Measurements from ENCODE around the gene DUS1L. TPM values are rescaled to one million over a fixed set of nuclear protein-coding genes. Genes with fewer than 3 reads are reported as not detected.
A peak's percentile ranks its signal among the peaks of the same experiment; 100 is the strongest.

Gene DUS1L
- total and polyA plus RNA-seq, 2 experiments from 2014 or later, result 66.0 to 122 TPM

DNA sequence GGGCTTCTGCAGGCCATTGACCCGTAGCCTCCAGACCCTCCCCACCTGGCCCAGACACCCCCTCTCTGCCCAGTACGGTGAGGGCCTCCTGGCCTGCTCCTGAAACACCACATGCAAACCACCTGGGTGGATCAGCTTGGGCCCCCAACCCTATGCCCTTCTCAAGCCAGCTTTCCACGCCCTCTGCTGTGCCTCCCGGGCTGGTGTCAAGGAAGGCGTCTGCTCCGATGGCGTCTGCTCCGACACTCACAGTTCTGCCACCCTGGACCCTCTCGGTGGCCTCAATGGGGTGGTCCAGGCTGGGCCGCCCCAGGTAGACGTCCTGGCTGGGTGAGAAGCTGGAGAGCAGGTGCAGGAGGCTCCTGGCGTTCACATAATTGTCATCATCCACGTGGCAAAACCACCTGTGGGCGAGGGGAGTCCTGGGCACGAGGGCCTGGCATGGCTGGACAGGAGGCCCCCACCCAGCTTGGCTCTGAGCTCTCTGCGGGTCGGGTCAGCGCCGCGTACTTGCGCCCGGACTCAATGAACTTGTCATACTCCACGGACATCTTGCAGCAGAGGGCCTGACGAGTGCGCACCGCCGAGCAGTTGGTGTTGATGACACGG lies 15.3 kb downstream of the DUS1L start:
- TF ChIP-seq STAT1 (IDR thresholded peaks at IDR 0.05; ENCODE audit: unreplicated experiment), result no peak
- no peak for TF ChIP-seq NANOG (IDR thresholded peaks at IDR 0.05; ENCODE audit: borderline replicate concordance)
- no peak for TF ChIP-seq EZH2phosphoT487 (IDR thresholded peaks at IDR 0.05; ENCODE audit: unreplicated experiment)
- no peak for TF ChIP-seq JUNB (IDR thresholded peaks at IDR 0.05; ENCODE audit: unreplicated experiment)
- TF ChIP-seq POLR2AphosphoS5 (IDR thresholded peaks at IDR 0.05; ENCODE audit: low read depth), result no peak
- TF ChIP-seq CTCF (conservative IDR thresholded peaks at IDR 0.05; ENCODE audit: low read depth in 2 of 2), result no peak
- no peak for TF ChIP-seq ZNF331 (CRISPR knock-in tag; IDR thresholded peaks at IDR 0.05; ENCODE audit: low read depth)
- TF ChIP-seq, protein P1, sequence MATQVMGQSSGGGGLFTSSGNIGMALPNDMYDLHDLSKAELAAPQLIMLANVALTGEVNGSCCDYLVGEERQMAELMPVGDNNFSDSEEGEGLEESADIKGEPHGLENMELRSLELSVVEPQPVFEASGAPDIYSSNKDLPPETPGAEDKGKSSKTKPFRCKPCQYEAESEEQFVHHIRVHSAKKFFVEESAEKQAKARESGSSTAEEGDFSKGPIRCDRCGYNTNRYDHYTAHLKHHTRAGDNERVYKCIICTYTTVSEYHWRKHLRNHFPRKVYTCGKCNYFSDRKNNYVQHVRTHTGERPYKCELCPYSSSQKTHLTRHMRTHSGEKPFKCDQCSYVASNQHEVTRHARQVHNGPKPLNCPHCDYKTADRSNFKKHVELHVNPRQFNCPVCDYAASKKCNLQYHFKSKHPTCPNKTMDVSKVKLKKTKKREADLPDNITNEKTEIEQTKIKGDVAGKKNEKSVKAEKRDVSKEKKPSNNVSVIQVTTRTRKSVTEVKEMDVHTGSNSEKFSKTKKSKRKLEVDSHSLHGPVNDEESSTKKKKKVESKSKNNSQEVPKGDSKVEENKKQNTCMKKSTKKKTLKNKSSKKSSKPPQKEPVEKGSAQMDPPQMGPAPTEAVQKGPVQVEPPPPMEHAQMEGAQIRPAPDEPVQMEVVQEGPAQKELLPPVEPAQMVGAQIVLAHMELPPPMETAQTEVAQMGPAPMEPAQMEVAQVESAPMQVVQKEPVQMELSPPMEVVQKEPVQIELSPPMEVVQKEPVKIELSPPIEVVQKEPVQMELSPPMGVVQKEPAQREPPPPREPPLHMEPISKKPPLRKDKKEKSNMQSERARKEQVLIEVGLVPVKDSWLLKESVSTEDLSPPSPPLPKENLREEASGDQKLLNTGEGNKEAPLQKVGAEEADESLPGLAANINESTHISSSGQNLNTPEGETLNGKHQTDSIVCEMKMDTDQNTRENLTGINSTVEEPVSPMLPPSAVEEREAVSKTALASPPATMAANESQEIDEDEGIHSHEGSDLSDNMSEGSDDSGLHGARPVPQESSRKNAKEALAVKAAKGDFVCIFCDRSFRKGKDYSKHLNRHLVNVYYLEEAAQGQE (IDR thresholded peaks at IDR 0.05; ENCODE audit: unreplicated experiment), result no peak
- TF ChIP-seq ZNF114 (CRISPR knock-in tag; IDR thresholded peaks at IDR 0.05), result no peak
- TF ChIP-seq, protein P2, sequence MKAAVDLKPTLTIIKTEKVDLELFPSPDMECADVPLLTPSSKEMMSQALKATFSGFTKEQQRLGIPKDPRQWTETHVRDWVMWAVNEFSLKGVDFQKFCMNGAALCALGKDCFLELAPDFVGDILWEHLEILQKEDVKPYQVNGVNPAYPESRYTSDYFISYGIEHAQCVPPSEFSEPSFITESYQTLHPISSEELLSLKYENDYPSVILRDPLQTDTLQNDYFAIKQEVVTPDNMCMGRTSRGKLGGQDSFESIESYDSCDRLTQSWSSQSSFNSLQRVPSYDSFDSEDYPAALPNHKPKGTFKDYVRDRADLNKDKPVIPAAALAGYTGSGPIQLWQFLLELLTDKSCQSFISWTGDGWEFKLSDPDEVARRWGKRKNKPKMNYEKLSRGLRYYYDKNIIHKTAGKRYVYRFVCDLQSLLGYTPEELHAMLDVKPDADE (IDR thresholded peaks at IDR 0.05), result no peak
- no peak for TF ChIP-seq CREB1 (CRISPR knock-in tag; IDR thresholded peaks at IDR 0.05; ENCODE audit: low read depth)
- TF ChIP-seq, protein P3, sequence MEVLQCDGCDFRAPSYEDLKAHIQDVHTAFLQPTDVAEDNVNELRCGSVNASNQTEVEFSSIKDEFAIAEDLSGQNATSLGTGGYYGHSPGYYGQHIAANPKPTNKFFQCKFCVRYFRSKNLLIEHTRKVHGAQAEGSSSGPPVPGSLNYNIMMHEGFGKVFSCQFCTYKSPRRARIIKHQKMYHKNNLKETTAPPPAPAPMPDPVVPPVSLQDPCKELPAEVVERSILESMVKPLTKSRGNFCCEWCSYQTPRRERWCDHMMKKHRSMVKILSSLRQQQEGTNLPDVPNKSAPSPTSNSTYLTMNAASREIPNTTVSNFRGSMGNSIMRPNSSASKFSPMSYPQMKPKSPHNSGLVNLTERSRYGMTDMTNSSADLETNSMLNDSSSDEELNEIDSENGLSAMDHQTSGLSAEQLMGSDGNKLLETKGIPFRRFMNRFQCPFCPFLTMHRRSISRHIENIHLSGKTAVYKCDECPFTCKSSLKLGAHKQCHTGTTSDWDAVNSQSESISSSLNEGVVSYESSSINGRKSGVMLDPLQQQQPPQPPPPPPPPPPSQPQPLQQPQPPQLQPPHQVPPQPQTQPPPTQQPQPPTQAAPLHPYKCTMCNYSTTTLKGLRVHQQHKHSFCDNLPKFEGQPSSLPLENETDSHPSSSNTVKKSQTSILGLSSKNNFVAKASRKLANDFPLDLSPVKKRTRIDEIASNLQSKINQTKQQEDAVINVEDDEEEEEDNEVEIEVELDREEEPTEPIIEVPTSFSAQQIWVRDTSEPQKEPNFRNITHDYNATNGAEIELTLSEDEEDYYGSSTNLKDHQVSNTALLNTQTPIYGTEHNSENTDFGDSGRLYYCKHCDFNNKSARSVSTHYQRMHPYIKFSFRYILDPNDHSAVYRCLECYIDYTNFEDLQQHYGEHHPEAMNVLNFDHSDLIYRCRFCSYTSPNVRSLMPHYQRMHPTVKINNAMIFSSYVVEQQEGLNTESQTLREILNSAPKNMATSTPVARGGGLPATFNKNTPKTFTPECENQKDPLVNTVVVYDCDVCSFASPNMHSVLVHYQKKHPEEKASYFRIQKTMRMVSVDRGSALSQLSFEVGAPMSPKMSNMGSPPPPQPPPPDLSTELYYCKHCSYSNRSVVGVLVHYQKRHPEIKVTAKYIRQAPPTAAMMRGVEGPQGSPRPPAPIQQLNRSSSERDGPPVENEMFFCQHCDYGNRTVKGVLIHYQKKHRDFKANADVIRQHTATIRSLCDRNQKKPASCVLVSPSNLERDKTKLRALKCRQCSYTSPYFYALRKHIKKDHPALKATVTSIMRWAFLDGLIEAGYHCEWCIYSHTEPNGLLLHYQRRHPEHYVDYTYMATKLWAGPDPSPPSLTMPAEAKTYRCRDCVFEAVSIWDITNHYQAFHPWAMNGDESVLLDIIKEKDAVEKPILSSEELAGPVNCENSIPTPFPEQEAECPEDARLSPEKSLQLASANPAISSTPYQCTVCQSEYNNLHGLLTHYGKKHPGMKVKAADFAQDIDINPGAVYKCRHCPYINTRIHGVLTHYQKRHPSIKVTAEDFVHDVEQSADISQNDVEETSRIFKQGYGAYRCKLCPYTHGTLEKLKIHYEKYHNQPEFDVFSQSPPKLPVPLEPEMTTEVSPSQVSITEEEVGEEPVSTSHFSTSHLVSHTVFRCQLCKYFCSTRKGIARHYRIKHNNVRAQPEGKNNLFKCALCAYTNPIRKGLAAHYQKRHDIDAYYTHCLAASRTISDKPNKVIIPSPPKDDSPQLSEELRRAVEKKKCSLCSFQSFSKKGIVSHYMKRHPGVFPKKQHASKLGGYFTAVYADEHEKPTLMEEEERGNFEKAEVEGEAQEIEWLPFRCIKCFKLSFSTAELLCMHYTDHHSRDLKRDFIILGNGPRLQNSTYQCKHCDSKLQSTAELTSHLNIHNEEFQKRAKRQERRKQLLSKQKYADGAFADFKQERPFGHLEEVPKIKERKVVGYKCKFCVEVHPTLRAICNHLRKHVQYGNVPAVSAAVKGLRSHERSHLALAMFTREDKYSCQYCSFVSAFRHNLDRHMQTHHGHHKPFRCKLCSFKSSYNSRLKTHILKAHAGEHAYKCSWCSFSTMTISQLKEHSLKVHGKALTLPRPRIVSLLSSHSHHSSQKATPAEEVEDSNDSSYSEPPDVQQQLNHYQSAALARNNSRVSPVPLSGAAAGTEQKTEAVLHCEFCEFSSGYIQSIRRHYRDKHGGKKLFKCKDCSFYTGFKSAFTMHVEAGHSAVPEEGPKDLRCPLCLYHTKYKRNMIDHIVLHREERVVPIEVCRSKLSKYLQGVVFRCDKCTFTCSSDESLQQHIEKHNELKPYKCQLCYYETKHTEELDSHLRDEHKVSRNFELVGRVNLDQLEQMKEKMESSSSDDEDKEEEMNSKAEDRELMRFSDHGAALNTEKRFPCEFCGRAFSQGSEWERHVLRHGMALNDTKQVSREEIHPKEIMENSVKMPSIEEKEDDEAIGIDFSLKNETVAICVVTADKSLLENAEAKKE (CRISPR knock-in tag; IDR thresholded peaks at IDR 0.05), result no peak
- TF ChIP-seq EZH2 (IDR thresholded peaks at IDR 0.05; ENCODE audit: low read depth, unreplicated experiment), result no peak
- peaks cover 13% of the 10 kb centered on the region for H3K27me3 Mint-ChIP-seq (ENCODE audit: insufficient read depth, low read depth, poor library complexity)
- H3K36me3 ChIP-seq (ENCODE audit: insufficient read depth), result no peaks in the 10 kb centered on the region
- H2AFZ ChIP-seq, result no peak overlapping the region
- H3K9me3 Mint-ChIP-seq, result no peaks in the 10 kb centered on the region
- no peaks in the 10 kb centered on the region for H3K4me1 ChIP-seq (ENCODE audit: insufficient read depth)
- ATAC-seq (no peak), DNase-seq (ENCODE audit: low spot score) (no peak)
- H3K27ac Mint-ChIP-seq, result no peak overlapping the region
- H3K27ac ChIP-seq (ENCODE audit: low read depth), result no peak overlapping the region
- peaks cover 14% of the 10 kb centered on the region for H3K36me3 Mint-ChIP-seq (ENCODE audit: low read depth)
- no peaks in the 10 kb centered on the region for H3K27me3 ChIP-seq (ENCODE audit: insufficient read depth)
- H3K4me1 Mint-ChIP-seq, result no peaks in the 10 kb centered on the region; the same call in 2 of the 3 replicates
- H3K9me2 ChIP-seq (ENCODE audit: insufficient read depth), result no peaks in the 10 kb centered on the region
- H3K4me2 ChIP-seq, result peak overlapping the region; percentile 89; the same call in 1 of the 2 replicates
- peaks cover 8% of the 10 kb centered on the region; the same call in 1 of the 2 replicates for H4K20me1 ChIP-seq (replicated peaks; ENCODE audit: insufficient read depth)
- H3K79me2 ChIP-seq (replicated peaks; ENCODE audit: insufficient read depth), result peaks cover 9% of the 10 kb centered on the region; the same call in 1 of the 2 replicates
- H3K4me3 Mint-ChIP-seq, result peak overlapping the region; percentile 86
- peak overlapping the region; percentile 74; the same call in 1 of the 2 replicates for H3K4me3 ChIP-seq
- H3F3A ChIP-seq (replicated peaks; ENCODE audit: low read depth), result 0 out of 2 replicates have a peak, but pooled peaks cover 6% of the 10 kb centered on the region

Data from GM23338 (cell line).